T-helper 2 cell treated with Interferon-gamma antibody and Interleukin-4, amounts not matched to agents 5 μg/mL and 100 μg/mL, for 36 hours (primary cell): ENCODE results near the gene CACNB2.

Source experiments
- DNase-seq: peaks from one replicate; pipeline ENCODE4 v3.0.0; 2021; ENCODE audit warnings: low spot score
- H3K27ac Mint-ChIP-seq: one replicate; pipeline ENCODE4 v1.8.0; 2021; ENCODE audit warnings: mild to moderate bottlenecking, mixed read lengths
- H3K27me3 Mint-ChIP-seq: one replicate; pipeline ENCODE4 v1.8.0; 2021; ENCODE audit warnings: low read depth, mixed read lengths
- H3K36me3 Mint-ChIP-seq: one replicate; pipeline ENCODE4 v1.8.0; 2021; ENCODE audit warnings: low read depth, mixed read lengths
- H3K4me1 Mint-ChIP-seq: one replicate; pipeline ENCODE4 v1.8.0; 2021; ENCODE audit warnings: low read depth, mixed read lengths
- H3K4me3 Mint-ChIP-seq: one replicate; pipeline ENCODE4 v1.8.0; 2022; ENCODE audit warnings: mild to moderate bottlenecking, moderate library complexity, mixed read lengths
- H3K9me3 Mint-ChIP-seq: one replicate; pipeline ENCODE4 v1.8.0; 2021; ENCODE audit warnings: mixed read lengths

CACNB2 gene

GRCh38 chr10:18399158-18399557 is 258.9 kb downstream of the CACNB2 start:
- Mint-ChIP-seq H3K4me3 (no peak overlapping the region), H3K27ac (no peak overlapping the region), H3K36me3 (no peaks in the 10 kb centered on the region), H3K27me3 (peaks cover 27% of the 10 kb centered on the region), H3K9me3 (no peaks in the 10 kb centered on the region), H3K4me1 (peaks cover 11% of the 10 kb centered on the region)
- no peak for DNase-seq

- peak; percentile 32 for DNase-seq
- Mint-ChIP-seq H3K4me1 (peaks cover 11% of the 10 kb centered on the region), H3K27me3 (peaks cover 30% of the 10 kb centered on the region), H3K36me3 (no peaks in the 10 kb centered on the region), H3K4me3 (peak overlapping the region; percentile 84), H3K27ac (peak overlapping the region; percentile 13), H3K9me3 (no peaks in the 10 kb centered on the region)
Observed at GRCh38 chr10:18400201-18400905, 260.1 kb downstream of the CACNB2 start.

- peaks cover 11% of the 10 kb centered on the region for H3K4me1 Mint-ChIP-seq
- no peak for DNase-seq
- no peak overlapping the region for H3K27ac Mint-ChIP-seq
- peak overlapping the region; percentile 84 for H3K4me3 Mint-ChIP-seq
- H3K27me3 Mint-ChIP-seq, result peaks cover 30% of the 10 kb centered on the region
- no peaks in the 10 kb centered on the region for H3K9me3 Mint-ChIP-seq
- no peaks in the 10 kb centered on the region for H3K36me3 Mint-ChIP-seq
Observed at GRCh38 chr10:18400906-18401245, 260.7 kb downstream of the CACNB2 start.

- Mint-ChIP-seq H3K4me1 (peaks cover 11% of the 10 kb centered on the region), H3K27me3 (peaks cover 30% of the 10 kb centered on the region), H3K4me3 (peak overlapping the region; percentile 84), H3K36me3 (no peaks in the 10 kb centered on the region), H3K27ac (no peak overlapping the region), H3K9me3 (no peaks in the 10 kb centered on the region)
- no peak for DNase-seq
Observed at GRCh38 chr10:18401416-18402195, 261.4 kb downstream of the CACNB2 start.

- Mint-ChIP-seq H3K36me3 (no peaks in the 10 kb centered on the region), H3K27me3 (peaks cover 30% of the 10 kb centered on the region), H3K27ac (no peak overlapping the region), H3K4me3 (no peak overlapping the region), H3K4me1 (peaks cover 11% of the 10 kb centered on the region), H3K9me3 (no peaks in the 10 kb centered on the region)
- no peak for DNase-seq
Observed at GRCh38 chr10:18402853-18403252, 262.6 kb downstream of the CACNB2 start.

GRCh38 chr10:18404530-18404929 is 264.3 kb downstream of the CACNB2 start:
- Mint-ChIP-seq H3K4me1 (peaks cover 11% of the 10 kb centered on the region), H3K4me3 (no peak overlapping the region), H3K27me3 (peaks cover 30% of the 10 kb centered on the region), H3K9me3 (no peaks in the 10 kb centered on the region), H3K36me3 (no peaks in the 10 kb centered on the region), H3K27ac (no peak overlapping the region)
- DNase-seq, result no peak

GRCh38 chr10:18406136-18406535 is 265.9 kb downstream of the CACNB2 start:
- H3K27me3 Mint-ChIP-seq, result peaks cover 20% of the 10 kb centered on the region
- H3K4me3 Mint-ChIP-seq, result no peak overlapping the region
- no peak overlapping the region for H3K27ac Mint-ChIP-seq
- no peaks in the 10 kb centered on the region for H3K36me3 Mint-ChIP-seq
- H3K9me3 Mint-ChIP-seq, result no peaks in the 10 kb centered on the region
- no peak for DNase-seq
- peaks cover under 1% of the 10 kb centered on the region for H3K4me1 Mint-ChIP-seq

GRCh38 chr10:18409599-18410397 is 269.6 kb downstream of the CACNB2 start:
- no peaks in the 10 kb centered on the region for H3K27me3 Mint-ChIP-seq
- H3K4me3 Mint-ChIP-seq, result no peak overlapping the region
- DNase-seq, result no peak
- H3K36me3 Mint-ChIP-seq, result no peaks in the 10 kb centered on the region
- H3K9me3 Mint-ChIP-seq, result no peaks in the 10 kb centered on the region
- H3K4me1 Mint-ChIP-seq, result no peaks in the 10 kb centered on the region
- H3K27ac Mint-ChIP-seq, result no peak overlapping the region

GRCh38 chr10:18414061-18414460 is 273.8 kb downstream of the CACNB2 start:
- no peak overlapping the region for H3K4me3 Mint-ChIP-seq
- no peaks in the 10 kb centered on the region for H3K9me3 Mint-ChIP-seq
- peaks cover 3% of the 10 kb centered on the region for H3K27me3 Mint-ChIP-seq
- H3K4me1 Mint-ChIP-seq, result no peaks in the 10 kb centered on the region
- H3K27ac Mint-ChIP-seq, result no peak overlapping the region
- H3K36me3 Mint-ChIP-seq, result no peaks in the 10 kb centered on the region
- DNase-seq, result no peak

GRCh38 chr10:18417950-18418527 is 277.8 kb downstream of the CACNB2 start:
- H3K27ac Mint-ChIP-seq, result no peak overlapping the region
- H3K27me3 Mint-ChIP-seq, result peaks cover 3% of the 10 kb centered on the region
- no peak for DNase-seq
- no peaks in the 10 kb centered on the region for H3K4me1 Mint-ChIP-seq
- no peaks in the 10 kb centered on the region for H3K9me3 Mint-ChIP-seq
- no peaks in the 10 kb centered on the region for H3K36me3 Mint-ChIP-seq
- no peak overlapping the region for H3K4me3 Mint-ChIP-seq

GRCh38 chr10:18418541-18419215 is 278.5 kb downstream of the CACNB2 start:
- H3K36me3 Mint-ChIP-seq, result no peaks in the 10 kb centered on the region
- H3K4me3 Mint-ChIP-seq, result no peak overlapping the region
- H3K9me3 Mint-ChIP-seq, result no peaks in the 10 kb centered on the region
- peaks cover 3% of the 10 kb centered on the region for H3K27me3 Mint-ChIP-seq
- DNase-seq, result no peak
- no peak overlapping the region for H3K27ac Mint-ChIP-seq
- H3K4me1 Mint-ChIP-seq, result no peaks in the 10 kb centered on the region

GRCh38 chr10:18419945-18420344 is 279.7 kb downstream of the CACNB2 start:
- Mint-ChIP-seq H3K9me3 (no peaks in the 10 kb centered on the region), H3K27me3 (peaks cover 6% of the 10 kb centered on the region), H3K4me3 (no peak overlapping the region), H3K27ac (no peak overlapping the region), H3K4me1 (no peaks in the 10 kb centered on the region), H3K36me3 (no peaks in the 10 kb centered on the region)
- no peak for DNase-seq

GRCh38 chr10:18421726-18422293 is 281.6 kb downstream of the CACNB2 start:
- no peak for DNase-seq
- Mint-ChIP-seq H3K36me3 (no peaks in the 10 kb centered on the region), H3K4me3 (no peak overlapping the region), H3K9me3 (no peaks in the 10 kb centered on the region), H3K27me3 (peaks cover 7% of the 10 kb centered on the region), H3K27ac (no peak overlapping the region), H3K4me1 (no peaks in the 10 kb centered on the region)
